HL-60/S4 (cell line): ENCODE measurements around the gene SLC25A6.

Source experiments
- in situ Hi-C: fragments of 300-500 bp; cut with MboI; formaldehyde crosslinking; loops from 2 replicates; pipeline ENCODE4 v1.14.3; 2022; ENCODE audit warnings: low sequenced_read_pairs

Gene SLC25A6

DNA sequence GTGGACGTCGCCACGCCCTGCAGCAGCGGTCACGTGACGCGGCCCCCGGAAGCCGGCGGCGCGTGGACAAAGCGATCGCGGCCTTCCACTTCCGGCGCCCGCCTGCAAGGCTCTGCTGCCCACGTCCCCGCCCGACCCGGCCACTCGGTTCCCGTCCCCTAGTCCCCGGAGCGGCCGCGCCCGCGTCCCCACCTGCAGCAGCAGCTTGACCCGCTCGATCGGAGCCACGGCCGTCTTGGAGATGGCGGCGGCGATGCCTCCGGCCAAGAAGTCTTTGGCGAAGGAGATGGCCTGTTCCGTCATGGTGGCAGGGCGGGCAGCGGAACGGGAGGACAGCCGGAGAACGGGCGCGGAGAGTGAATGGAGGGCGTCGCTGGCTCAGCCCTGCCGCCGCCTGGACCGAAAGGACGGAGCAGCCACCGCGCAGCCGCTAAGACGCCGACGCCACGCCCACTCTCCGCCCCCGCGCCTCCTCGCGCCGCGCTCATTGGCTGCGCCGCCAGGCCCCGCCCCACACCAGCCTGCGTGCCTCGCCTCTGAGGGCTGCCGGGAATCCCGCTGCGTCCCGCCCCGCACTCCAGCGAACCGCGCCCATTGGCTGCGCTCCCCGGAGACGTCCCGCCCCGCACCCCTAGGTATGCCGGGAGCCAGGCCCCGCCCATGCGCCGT, at the start of gene SLC25A6:
Gene SLC25A6, minus strand, starts transcription at position 407 of the 669 bp plus-strand sequence. Its CDS starts 104 bp downstream, at position 303.
- in situ Hi-C loops, result no loop called here

GRCh38 chrX:1440506-1440905, 48.6 kb upstream of the SLC25A6 start:
- in situ Hi-C loops, result loop anchor here (25.0 kb wide), 1 partner anchor 1172 kb away; no protein-coding TSS in a partner anchor

DNA sequence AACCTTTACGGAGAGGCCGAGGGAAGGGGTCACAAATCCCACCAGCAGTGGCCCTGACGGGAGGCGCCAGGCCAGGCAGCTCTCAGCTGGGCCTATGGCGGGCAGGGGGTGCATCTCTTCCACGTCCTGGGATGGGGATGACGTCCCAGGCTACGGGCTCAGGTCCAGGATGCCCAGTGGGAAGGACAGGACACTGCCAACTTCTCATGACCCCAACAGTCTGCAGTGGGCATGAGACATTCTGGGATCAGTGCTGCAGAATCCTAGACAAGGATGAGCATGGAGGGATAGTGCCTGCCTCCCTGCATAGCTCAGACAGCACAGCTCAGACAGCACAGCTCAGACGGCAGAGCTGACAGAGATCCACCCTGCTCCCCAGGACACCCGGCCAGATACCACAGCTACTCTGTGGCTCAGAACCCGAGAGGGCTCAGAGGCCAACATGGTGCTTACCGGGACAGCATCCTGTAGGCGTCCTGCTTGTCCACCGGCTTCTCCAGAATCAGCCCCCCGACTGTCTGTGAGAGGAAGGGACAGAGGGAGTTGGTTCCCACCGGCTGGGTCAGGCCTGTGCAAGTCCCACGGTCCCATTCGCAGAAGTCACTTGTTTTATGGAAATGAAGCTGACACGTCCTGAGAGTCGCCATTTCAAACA, 43.5 kb upstream of the SLC25A6 start:
- in situ Hi-C loops, result loop anchor here (25.0 kb wide), 1 partner anchor 1177 kb away; no protein-coding TSS in a partner anchor

DNA sequence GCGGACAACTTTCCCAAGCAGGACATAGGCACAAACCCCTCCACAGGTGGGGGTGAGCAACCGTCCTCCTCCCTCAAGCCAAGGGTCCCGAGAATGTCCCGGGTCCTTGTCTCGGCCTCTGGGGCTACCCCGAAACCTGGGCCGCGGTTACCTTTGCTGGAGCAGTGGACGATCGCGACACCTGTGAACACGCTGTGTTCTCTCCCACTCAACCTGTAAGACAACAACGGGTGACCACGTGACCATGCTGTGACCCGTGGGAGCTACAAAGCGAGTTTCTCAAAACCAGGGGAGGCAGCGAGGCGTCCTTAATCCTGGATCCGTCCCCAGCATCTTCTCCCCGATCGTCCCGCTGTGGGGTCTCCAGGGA, 42.9 kb upstream of the SLC25A6 start:
- in situ Hi-C loops, result loop anchor here (25.0 kb wide), 1 partner anchor 1177 kb away; no protein-coding TSS in a partner anchor

GRCh38 chrX:1433646-1434357, 41.9 kb upstream of the SLC25A6 start:
- in situ Hi-C loops, result loop anchor here (25.0 kb wide), 1 partner anchor 1178 kb away; no protein-coding TSS in a partner anchor

GRCh38 chrX:1430451-1430850, 38.5 kb upstream of the SLC25A6 start:
- in situ Hi-C loops, result loop anchor here (25.0 kb wide), 1 partner anchor 1182 kb away; no protein-coding TSS in a partner anchor

DNA sequence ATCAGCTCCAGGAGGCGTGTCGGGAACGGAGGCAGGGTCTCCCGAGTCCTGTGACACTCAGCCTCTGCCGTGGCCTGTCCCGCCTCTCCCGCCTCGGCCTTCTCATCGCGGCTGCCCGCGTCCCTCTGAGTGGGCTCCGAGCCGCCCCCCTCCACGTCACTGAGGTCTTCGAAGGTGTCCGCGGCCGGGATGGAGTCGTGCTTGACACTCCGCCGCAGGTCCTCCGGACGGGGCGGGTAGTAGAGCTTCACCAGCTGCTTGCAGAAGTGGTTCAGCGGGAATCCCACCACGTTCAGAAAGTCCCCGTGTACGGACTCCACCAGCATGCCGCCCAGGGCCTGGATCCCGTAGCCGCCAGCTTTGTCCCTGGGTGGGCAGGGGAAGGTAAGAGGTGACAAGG, 35.8 kb upstream of the SLC25A6 start:
- in situ Hi-C loops, result loop anchor here (25.0 kb wide), 1 partner anchor 1185 kb away; no protein-coding TSS in a partner anchor

- in situ Hi-C loops, result loop anchor here (25.0 kb wide), 1 partner anchor 1186 kb away; no protein-coding TSS in a partner anchor
Observed at GRCh38 chrX:1426321-1426720, 34.4 kb upstream of the SLC25A6 start.

- in situ Hi-C loops, result loop anchor here (25.0 kb wide), 1 partner anchor 1187 kb away; no protein-coding TSS in a partner anchor
Observed at GRCh38 chrX:1425381-1425780, 33.5 kb upstream of the SLC25A6 start.

DNA sequence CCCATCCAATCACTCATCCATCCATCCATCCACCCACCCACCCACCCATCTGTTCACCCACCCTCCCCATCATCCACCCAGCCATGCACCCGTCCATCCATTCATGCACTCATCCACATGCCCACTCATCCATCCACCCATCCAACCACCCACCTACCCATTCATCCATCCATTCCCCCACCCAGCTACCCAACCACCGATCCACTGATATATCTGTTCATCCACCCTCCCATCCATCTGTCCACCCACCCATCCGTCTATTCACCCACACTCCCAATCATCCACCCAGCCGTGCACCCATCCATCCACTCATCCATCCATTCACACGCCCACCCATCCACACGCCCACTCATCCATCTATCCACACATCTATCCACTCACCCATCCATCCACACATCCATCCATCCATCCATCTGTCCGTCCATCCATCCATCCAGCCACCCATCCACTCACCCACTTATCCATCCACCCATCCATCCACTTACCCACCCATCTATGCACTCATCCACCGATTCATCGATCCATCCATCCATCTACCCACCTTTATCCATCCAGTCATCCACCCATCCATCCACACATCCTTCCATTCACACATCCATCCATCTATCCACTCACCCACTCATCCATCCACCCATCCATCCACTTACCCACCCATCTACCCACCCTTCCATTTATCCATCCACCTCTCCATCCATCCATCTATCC, 32.4 kb upstream of the SLC25A6 start:
- in situ Hi-C loops, result no loop called here

DNA sequence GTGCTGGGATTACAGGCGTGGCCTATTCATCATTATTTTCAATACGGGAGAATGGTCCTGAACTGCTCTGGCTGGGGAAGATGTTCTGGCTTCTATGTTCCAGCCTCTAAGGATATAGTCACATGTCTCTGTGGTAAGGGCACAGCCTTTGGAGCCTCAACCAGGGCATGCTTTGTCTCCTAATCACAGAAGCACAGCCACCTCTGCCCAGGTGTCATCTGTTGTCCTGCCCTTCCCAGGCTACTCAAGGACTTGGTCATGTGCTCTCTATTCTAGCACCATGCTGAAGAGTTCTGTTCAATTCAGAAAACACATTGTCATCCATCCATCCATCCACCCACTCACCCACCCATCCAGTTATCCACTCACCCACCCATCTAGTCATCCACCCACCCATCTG, 31.3 kb upstream of the SLC25A6 start:
- in situ Hi-C loops, result no loop called here

DNA sequence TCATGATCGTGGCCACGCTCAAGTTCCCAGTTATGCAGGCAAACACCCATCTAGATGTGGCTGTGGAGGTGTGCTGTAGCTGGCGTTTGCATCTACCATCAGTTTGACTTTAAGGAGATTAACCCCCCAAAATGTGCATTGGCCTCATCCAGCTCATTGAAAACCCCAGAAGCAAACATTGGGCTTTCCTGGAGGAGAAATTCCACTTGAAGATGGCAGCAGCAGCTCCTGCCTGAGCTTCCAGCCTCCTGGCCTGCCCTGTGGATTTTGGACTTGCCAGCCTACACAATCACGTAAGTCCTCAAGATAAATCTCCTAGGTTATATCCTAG, 30.2 kb upstream of the SLC25A6 start:
- in situ Hi-C loops, result no loop called here

GRCh38 chrX:1421433-1422134, 29.7 kb upstream of the SLC25A6 start:
- in situ Hi-C loops, result no loop called here

DNA sequence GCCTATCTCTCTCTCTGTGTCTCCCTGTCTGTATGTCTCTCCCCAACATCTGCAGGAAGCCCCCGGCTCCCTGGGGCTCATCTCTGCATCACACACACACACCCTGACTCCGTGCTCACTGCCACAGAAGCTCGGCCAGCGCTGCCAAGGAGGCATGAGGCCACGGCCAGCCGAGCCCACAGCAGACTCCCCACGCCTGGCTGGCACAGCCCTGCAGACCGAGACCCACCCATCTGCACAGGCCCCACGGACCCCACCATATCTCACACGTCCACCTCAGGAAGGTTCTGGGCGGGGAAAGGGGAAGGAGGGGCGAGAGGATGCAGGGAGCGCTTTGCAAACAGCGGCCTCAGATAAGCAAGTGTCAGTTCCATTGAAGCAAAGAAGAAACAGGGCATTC, 28.5 kb upstream of the SLC25A6 start:
- in situ Hi-C loops, result no loop called here

DNA sequence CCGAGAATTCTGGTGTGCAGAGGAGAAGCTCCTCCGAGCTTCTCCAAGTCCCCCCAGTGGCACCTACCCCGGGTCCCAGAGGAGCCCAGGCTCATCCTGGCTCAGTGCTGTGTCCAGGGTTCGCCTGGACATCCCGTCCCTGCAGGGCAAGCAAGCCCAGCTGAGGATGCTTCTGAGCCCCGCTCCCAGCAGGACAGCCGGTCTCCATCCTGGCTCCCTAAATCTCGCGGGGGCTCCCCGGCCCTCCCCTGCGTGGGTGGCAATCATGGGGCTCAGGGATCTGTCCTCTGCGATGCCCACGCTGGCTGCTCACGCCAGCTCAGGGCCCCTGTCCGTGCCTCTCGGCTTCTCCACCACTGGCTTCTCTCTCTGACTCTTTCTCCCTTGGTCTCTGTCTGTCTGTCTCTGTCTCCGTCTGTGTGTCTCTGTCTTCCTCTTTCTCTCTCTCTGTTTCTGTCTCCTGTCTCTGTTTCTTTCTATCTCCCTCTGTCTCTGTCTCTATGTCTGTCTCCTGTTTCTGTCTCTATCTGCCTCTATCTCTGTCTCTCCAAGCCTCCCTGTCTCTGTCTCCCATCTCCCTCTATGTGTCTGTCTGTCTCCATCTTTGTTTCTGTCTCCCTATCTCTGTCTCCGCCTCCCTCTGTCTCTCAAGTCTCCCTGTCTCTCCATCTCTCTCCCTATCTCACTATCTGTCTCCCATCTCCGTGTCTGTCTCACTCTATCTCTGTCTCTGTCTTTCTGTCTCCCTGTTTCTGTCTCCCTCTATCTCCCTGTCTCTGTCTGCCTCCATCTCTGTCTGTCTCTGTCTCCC, 27.8 kb upstream of the SLC25A6 start:
- in situ Hi-C loops, result no loop called here

- in situ Hi-C loops, result no loop called here
Observed at GRCh38 chrX:1418901-1419544, 27.1 kb upstream of the SLC25A6 start.

DNA sequence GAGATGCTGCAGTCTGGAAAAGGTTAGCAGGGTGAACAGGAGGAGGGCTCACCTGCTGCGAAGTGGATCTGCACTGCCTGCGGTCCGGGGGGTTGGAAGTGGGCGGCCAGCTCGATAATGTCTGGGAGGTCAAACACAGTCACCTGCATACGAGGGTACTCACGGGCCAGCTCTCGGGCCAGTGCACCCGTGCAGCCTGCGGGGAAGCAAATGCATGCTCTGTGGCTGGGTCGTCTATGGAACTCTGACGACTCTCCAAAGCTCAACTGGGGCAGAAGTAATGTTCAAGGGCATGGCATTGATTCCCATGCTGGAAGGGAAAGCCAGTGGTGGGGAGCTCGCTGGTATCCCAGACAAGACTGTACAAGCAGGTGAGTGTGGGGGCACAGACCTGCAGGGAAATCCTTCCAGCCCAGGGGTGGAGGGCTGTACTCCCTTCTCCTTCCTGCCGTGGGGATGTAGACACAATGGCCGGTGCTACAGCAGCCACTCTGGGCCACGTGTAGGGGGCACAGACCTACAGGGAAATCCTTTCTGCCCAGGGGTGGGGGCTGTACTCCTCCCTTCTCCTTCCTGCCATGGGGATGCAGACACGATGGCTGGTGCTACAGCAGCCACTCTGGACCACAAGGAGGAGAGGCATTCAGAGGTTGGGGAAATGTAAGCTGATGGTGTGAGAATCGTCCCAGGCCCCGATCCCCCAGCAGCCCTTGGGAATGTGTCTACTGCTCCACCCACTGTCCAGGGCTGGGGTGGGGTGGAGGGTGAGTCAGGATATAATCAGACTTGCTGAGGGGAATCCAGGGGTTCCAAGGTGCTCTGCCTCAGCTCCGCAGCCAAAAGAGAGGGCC, 26.2 kb upstream of the SLC25A6 start:
- in situ Hi-C loops, result no loop called here
